ENCODE results near the gene PEX11B.

Gene PEX11B

DNA sequence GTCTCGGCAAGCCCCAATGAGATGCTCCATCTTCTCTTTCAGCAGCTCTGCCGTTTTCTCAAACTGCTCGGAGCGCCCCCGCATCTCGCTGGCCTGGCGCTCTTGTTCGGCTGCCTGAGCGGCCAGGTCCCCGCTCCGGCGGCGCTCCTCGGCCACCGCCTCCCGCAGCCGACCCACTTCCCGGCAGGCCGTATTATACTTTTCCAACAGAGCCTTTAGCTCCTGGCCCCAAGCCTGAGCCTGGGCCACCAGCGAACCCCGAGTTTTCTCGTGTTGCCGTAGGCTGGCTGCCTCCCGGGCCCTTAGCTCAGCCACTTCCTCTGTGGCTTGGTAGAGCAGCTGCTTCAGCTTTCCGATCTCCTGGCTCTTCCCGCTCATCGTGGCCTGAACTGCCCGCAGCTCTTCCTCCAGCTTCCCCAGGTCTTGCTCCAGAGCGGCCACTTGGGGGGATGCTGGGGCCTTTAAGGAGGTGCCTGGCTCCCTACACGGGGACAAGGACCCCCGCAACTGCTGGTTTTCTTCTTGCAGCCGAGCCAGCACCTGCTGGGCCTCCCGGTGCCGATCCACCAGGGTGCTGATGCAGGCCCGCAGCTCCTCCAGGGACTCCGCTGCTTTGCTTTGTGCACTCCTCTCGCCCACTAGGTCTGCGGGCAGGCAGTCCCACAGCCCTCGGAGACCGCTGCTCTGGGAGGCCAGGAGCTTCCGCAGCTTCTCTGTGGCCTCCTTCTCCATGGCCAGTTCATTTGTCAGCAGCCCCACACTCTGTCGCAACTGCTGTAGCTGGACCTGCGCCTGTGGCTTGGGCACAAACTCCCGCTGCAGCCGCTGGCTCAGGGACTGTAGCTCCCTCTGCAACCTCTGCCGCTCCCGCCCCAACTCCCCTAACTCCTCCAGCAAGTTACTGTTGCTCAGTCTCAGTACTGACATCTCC lies 46.3 kb downstream of the PEX11B start:
- DNase-seq (ENCODE audit: low spot score): peak; percentile 15

DNA sequence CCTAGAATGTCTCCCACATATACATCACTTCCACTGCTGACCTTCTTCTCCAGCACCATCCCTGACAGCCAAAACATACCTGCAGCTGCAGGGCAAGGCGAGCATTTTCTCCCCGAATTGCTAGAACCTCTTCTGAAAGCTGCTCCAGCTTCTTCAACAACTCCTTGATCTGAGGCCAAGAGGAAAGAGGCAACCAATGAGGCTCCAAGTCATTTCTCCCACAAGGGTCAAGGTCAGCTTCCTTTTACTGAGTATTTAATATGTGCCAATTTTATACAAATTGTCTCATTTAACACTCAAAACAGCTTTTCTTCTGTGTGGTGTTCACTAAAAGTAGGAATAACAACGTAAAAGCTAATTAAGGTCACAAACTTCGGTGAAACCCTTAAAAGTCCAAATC lies 50.3 kb downstream of the PEX11B start:
- no peak for DNase-seq (ENCODE audit: low spot score)

DNA sequence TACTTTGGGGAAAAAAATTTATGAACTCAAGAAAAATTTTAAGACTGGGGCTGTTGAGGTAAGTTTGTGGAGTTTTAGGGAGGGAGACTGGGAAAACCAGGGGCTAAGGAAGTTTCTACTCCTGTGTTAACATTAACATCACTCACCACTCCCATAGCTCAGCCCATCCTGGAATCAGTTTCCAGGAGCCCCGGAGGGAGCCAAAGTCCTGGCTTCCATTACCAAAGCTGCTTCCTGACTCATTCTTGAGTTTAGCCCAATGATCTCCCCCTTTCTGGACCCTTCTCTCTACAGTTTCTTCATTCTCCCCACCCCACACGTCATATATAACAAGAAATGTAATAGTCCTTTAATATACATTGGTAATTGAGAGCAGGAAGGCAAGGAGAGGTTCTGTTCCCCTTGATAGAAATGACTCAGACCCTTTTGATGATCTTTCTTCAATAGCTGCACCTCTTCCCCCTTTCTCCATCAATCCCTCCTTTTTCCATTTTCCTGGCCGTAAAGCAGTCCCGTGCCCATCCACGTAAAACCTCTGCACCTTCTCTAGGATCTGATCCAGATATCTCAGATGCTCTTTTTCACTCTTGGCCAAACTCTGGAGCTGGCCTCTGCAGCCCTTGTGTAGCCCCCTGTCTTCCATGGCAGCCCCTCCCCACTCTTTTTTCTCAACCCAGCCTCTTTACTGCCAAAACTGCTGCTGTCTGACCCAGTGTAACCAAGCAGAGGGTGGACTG lies 55.1 kb downstream of the PEX11B start:
- no peak for DNase-seq (ENCODE audit: low spot score)

Measured in kidney tubule cell (primary cell).